Ovary (tissue), 9 donors: ENCODE data around the gene DDI2. TPM values are rescaled to one million over a fixed set of nuclear protein-coding genes. Genes with fewer than 3 reads are reported as not detected.
"Not testable (repeated sequence)": the region's sequence is repeated elsewhere in the genome, so short reads cannot be mapped to it uniquely, and the experiment has no call there.

Experiments used
- DNase-seq, 5 donors: peaks; one replicate each; pipeline ENCODE4 v3.0.0-alpha.2; 2019 to 2020
- H3K27ac ChIP-seq, 2 donors: fragments of 200-600 bp; one replicate each; pipeline versions ENCODE4 v1.5.1 to v1.8.0; 2019 to 2022
- H3K27me3 ChIP-seq: fragments of 200-600 bp; one replicate; pipeline ENCODE4 v1.8.0; 2022
- H3K36me3 ChIP-seq: fragments of 200-600 bp; sonication (generic); one replicate; pipeline ENCODE4 v1.5.1; 2019
- H3K4me1 ChIP-seq: one replicate; pipeline ENCODE4 v1.8.1; 2013; ENCODE audit warnings: mild to moderate bottlenecking, moderate library complexity; ENCODE audit not compliant: insufficient read depth
- H3K4me3 ChIP-seq: fragments of 200-600 bp; sonication (generic); one replicate; pipeline ENCODE4 v1.5.1; 2017
- H3K9me3 ChIP-seq, 2 donors: fragments of 200-600 bp in 1 of 2; sonication (generic) in 1 of 2; one replicate each; pipeline versions ENCODE4 v1.5.1 to v1.8.1; 2013 to 2019; ENCODE audit warnings: mild to moderate bottlenecking in 1 of 2, moderate library complexity in 1 of 2
- CTCF ChIP-seq, 3 donors: fragments of 450-650 bp in 2 of 3; fragments of 200-600 bp in 1 of 3; IDR thresholded peaks; one replicate each; pipeline versions ENCODE4 v1.5.1 to v1.8.0; 2016 to 2022; ENCODE audit warnings: antibody characterized with exemption in 3 of 3, mild to moderate bottlenecking in 1 of 3
- EP300 ChIP-seq: sonication (generic); formaldehyde crosslinking; IDR thresholded peaks from one replicate; pipeline ENCODE4 v1.6.1; 2017; ENCODE audit warnings: antibody characterized with exemption
- POLR2A ChIP-seq: fragments of 450-650 bp; IDR thresholded peaks from one replicate; pipeline ENCODE4 v1.6.1; 2017; ENCODE audit warnings: antibody characterized with exemption, mild to moderate bottlenecking, moderate library complexity
- WGBS, 3 donors: extraction: QIAGEN DNeasy Blood & Tissue Kit in 1 of 3; methylation state at CpG; one replicate each; pipeline versions ENCODE4 v1.1.5 to v1.1.7; 2013 to 2017; 5-methylcytosine and 5-hydroxymethylcytosine counted together
- intact Hi-C, 4 donors: fragments of 100-400 bp; cut with DNase I; formaldehyde crosslinking; loops; one replicate each; pipeline versions ENCODE4 v1.11.0 to v1.15.1; 2022 to 2023
- polyA plus RNA-seq, 2 donors: library from polyadenylated mRNA; stranded (reverse); fragments of 200-250 nt in 1 of 2; fragments of 350-450 nt in 1 of 2; fragmentation: Illumina TruSeq in 1 of 2; extraction: RNeasy Lipid Tissue Mini Kit (QIAGEN cat#74804) in 1 of 2; gene quantifications; one replicate each; pipeline ENCODE4 v1.2.3, GENCODE V29; 2013 to 2014
- total RNA-seq, 7 donors: library from RNA; depleted of rRNA in 2 of 7; stranded (reverse); fragments of >200 nt in 2 of 7; fragmentation: NEBNext Ultra II Directional in 3 of 7; extraction: Animal tissue kit (Norgen Biotek cat#: 25700) in 3 of 7; gene quantifications; one replicate each; pipeline versions ENCODE4 v1.1.0 to v1.2.4, GENCODE V29; 2016 to 2023
- donor health status: DM: no; HTN: no; CAD: no; lungs with moderate emphysema.
- donor health status: DM: no; HTN: no; CAD: no.
- donor health status: Bipolar disorder and iron deficiency.
- donor health status: DM: yes; HTN: yes; CAD: no.
- donor health status: DM: no; HTN: no; CAD: no.
- donor health status: DM: yes; HTN: yes; CAD: no.

DDI2 gene
- total and polyA plus RNA-seq, 9 donors: 4.2 to 30.9 (median 22.2) TPM

DNA sequence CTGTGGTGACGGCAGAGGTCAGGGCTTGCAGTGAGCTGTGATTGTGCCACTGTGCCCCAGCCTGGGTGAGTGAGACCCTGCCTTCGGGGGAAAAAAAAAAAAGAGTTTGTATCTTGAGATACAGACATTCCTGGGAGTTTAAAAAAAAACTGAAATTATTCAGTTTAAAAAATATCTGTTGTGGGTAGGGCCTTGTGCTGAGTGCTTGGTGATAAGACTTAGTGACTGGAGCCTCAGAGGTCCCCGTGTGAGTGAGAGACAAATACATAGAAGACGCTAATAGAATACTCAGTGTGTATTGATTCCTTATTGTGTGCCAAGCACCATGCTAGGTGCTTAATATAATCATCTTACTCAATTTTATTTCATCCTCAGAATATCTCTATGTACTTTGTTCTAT lies 22.7 kb downstream of the DDI2 start:
- Histone ChIP-seq H3K27me3 (no peaks in the 10 kb centered on the region), H3K4me3 (no peak overlapping the region), H3K36me3 (no peaks in the 10 kb centered on the region), H3K27ac (no peak overlapping the region), H3K9me3 (no peaks in the 10 kb centered on the region), H3K4me1 (no peaks in the 10 kb centered on the region)
- intact Hi-C loops: no loop called here
- TF ChIP-seq POLR2A: no peak
- TF ChIP-seq EP300: no peak
- no peak for TF ChIP-seq CTCF (IDR thresholded peaks at IDR 0.05)
- 89 to 94% (median 91%) methylated on average over 4 of the region's 4 CpGs for WGBS, 3 donors
- DNase-seq: no peak

- no peak for DNase-seq
- Histone ChIP-seq H3K4me3 (no peak overlapping the region), H3K36me3 (no peaks in the 10 kb centered on the region), H3K4me1 (no peaks in the 10 kb centered on the region), H3K9me3 (no peaks in the 10 kb centered on the region), H3K27ac (no peak overlapping the region), H3K27me3 (no peaks in the 10 kb centered on the region)
- 90 to 96% (median 92%) methylated on average over 3 of the region's 3 CpGs for WGBS, 3 donors
- TF ChIP-seq CTCF (IDR thresholded peaks at IDR 0.05): no peak
- TF ChIP-seq EP300: no peak
- TF ChIP-seq POLR2A: no peak
- intact Hi-C loops: no loop called here
These were observed 23.4 kb downstream of the DDI2 start for GRCh38 chr1:15640667-15641066.

DNA sequence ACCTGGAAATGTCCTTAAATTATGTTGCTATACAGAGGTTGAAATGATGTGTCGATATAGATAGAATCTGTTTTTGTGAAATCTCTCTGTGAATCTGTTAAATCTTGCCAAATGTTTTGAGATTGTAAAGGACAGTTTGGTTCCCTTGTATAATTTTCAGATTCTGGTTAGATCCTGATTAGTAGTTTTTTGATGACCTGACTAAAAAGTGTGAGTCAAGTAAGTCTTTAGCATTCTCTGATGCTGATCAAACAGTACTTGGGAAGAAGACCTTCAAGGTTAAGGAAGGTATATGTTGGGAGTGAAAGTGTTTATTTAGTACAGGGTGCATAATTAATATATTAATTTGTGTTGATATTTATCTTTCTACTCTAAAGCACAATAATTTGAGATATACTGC lies 32.7 kb downstream of the DDI2 start:
- H3K27me3 ChIP-seq: no peaks in the 10 kb centered on the region
- no peaks in the 10 kb centered on the region for H3K4me1 ChIP-seq
- WGBS, 3 donors: 98 to 99% (median 98%) methylated on average over 1 of the region's 1 CpG
- intact Hi-C loops: no loop called here
- no peaks in the 10 kb centered on the region for H3K9me3 ChIP-seq
- no peak overlapping the region for H3K27ac ChIP-seq
- H3K36me3 ChIP-seq: no peaks in the 10 kb centered on the region
- H3K4me3 ChIP-seq: no peak overlapping the region
- no peak for TF ChIP-seq EP300
- DNase-seq: no peak

- WGBS, 3 donors: 95 to 96% (median 95%) methylated on average over 2 of the region's 2 CpGs
- Histone ChIP-seq H3K9me3 (no peaks in the 10 kb centered on the region), H3K36me3 (no peaks in the 10 kb centered on the region), H3K27me3 (no peaks in the 10 kb centered on the region), H3K4me1 (no peaks in the 10 kb centered on the region), H3K27ac (no peak overlapping the region), H3K4me3 (no peak overlapping the region)
- no peak for DNase-seq
- intact Hi-C loops: no loop called here
- no peak for TF ChIP-seq CTCF (IDR thresholded peaks at IDR 0.05)
- TF ChIP-seq EP300: no peak
- TF ChIP-seq POLR2A: no peak
These were observed 33.2 kb downstream of the DDI2 start for GRCh38 chr1:15650433-15650832.

DNA sequence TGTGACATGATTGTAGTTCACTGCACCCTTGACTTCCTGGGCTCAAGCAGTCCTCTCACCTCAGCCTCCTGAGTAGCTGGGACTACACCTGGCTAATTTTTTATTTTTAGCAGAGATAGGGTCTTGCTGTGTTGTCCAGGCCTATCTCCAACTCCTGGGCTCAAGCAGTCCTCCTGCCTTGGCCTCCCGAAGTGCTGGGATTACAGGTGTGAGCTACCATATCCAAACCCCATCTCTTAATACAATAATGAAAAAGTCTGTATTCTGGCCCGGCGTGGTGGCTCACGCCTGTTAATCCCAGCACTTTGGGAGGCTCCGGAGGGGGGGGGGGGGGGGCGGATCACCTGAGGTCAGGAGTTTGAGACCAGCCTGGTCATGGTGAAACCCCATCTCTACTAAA lies 34.9 kb downstream of the DDI2 start:
- H3K36me3 ChIP-seq, H3K9me3 ChIP-seq, H3K4me1 ChIP-seq, H3K27me3 ChIP-seq, intact Hi-C loops, H3K27ac ChIP-seq, H3K4me3 ChIP-seq, DNase-seq: not testable (repeated sequence)
- 94 to 100% (median 95%) methylated on average over 5 to 6 of the region's 6 CpGs for WGBS, 3 donors
